Activated T-cell treated with anti-CD3 and anti-CD28 coated beads, Interleukin-2, amount 50 U/mL, for 4 hours (primary cell): Measurements from ENCODE around the gene SIGLEC5. TPM values are rescaled to one million over a fixed set of nuclear protein-coding genes. Genes with fewer than 3 reads are reported as not detected.

Source experiments
- ATAC-seq, 2 donors: fragments of 200-7000 bp; cut with Tn5 transposase; one replicate each; pipeline ENCODE4 v1.10.0; 2021
- DNase-seq: peaks from one replicate; pipeline ENCODE4 v3.0.0-alpha.2; 2020
- H3K27me3 Mint-ChIP-seq: one replicate; pipeline ENCODE4 v1.8.0; 2021; ENCODE audit warnings: low read depth, mixed read lengths
- H3K36me3 Mint-ChIP-seq: one replicate; pipeline ENCODE4 v1.8.0; 2022; ENCODE audit warnings: mixed read lengths; ENCODE audit not compliant: insufficient read depth
- H3K4me1 Mint-ChIP-seq: one replicate; pipeline ENCODE4 v1.8.0; 2021; ENCODE audit warnings: low read depth, mixed read lengths
- H3K4me3 Mint-ChIP-seq: one replicate; pipeline ENCODE4 v1.8.0; 2021; ENCODE audit warnings: mild to moderate bottlenecking, moderate library complexity, mixed read lengths
- H3K9me3 Mint-ChIP-seq: one replicate; pipeline ENCODE4 v1.8.0; 2021; ENCODE audit warnings: mixed read lengths
- total RNA-seq, 3 donors: library from RNA; stranded (reverse); gene quantifications; one replicate each; pipeline ENCODE4 v1.2.1, GENCODE V29; 2021

Gene SIGLEC5
- total RNA-seq, 3 donors from 2014 or later: 0.11 TPM; not detected in 2

DNA sequence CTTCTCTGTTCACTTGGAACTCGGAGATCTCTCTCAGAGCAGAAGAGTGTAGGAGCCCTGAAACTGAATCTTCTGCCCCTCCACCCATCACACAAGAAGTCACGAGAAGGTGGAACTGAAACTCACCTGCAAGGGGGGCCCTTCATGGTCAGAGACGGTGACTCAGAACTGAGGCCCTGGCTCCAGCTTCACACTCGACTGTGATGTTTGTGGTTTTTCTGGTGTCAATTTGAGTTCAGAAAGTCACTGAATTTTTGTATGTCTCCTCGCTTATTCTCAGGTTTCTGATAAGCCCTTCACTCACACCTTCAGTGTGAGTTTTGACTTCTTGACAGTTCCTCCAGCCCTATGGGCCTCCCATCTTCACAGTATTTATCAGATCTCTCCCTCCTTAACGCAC is 23.1 kb downstream of the SIGLEC5 start:
- peaks cover 8% of the 10 kb centered on the region for H3K4me1 Mint-ChIP-seq
- H3K4me3 Mint-ChIP-seq: no peak overlapping the region
- ATAC-seq (peak; percentile 82 to 88), DNase-seq (no peak)
- H3K36me3 Mint-ChIP-seq: peaks cover 3% of the 10 kb centered on the region
- peaks cover 30% of the 10 kb centered on the region for H3K27me3 Mint-ChIP-seq
- peaks cover 8% of the 10 kb centered on the region for H3K9me3 Mint-ChIP-seq

DNA sequence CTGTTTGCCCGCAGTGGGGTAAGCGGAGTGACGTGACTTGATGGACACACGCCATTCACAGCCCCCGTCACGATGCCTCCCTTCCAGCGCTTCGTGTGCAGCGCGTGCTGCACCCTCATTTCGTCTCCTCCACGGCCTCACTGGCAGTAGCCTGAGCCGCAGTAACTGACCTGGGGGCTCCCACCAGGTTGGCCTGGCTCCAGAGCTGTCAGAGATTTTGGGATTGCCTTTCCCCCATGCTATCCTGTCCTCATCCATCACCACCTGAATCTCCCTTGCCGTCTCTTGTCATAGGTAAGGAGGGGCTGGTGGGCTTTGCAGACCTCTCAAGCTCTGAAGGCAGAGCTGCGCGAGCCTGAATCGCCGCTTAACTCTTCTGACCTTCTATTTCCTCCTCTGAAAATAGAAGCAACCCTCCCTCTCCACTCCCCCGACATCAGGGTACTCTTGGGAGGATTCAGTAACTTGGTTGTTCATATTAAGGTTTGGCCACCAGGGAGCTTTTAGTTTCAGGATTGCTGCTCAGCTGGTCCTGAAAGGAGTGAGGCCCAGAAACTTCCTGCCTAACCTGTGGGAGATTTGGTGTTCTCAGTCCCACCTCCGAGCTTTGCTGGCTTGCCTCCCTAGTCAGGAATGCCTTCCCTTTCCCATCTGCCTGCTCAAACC is 27.9 kb downstream of the SIGLEC5 start:
- peaks cover 8% of the 10 kb centered on the region for H3K4me1 Mint-ChIP-seq
- peaks cover 39% of the 10 kb centered on the region for H3K27me3 Mint-ChIP-seq
- H3K36me3 Mint-ChIP-seq: no peaks in the 10 kb centered on the region
- no peak overlapping the region for H3K4me3 Mint-ChIP-seq
- no peak for DNase-seq
- H3K9me3 Mint-ChIP-seq: peaks cover 3% of the 10 kb centered on the region
- ATAC-seq: no peak

DNA sequence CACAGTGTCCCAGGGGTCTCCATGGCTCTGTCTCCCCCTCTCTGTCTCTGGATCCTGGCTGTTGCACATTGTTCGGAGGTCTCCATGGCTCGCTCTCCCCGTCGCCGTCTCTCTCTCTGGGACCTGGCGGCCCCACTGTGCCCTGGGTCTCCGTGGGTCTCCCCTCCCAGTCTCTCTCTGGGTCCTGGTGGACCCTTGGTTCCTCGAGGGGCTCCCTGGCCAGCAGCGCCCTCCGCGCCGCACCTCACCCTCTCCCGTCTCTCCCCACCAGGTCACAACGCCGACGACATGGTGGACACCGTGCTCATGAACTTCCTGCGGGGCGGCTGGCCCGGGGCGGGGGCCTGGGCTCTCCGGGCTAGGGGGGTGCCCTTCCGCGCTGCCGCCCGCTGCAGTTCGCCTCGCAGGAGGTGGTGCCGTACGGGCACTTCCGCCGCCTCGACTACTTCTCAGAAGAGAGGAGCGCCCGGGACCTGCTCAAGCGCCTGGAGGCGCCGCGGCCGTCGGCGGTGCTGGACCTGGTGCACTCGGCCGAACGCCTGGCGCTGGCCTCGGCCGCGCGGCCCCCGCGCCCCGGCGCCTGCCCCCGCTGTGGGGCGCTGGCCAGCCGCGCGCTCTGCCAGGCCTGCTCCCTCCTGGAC is 29.1 kb downstream of the SIGLEC5 start:
- no peak overlapping the region for H3K4me3 Mint-ChIP-seq
- H3K9me3 Mint-ChIP-seq: peaks cover 3% of the 10 kb centered on the region
- H3K27me3 Mint-ChIP-seq: peaks cover 42% of the 10 kb centered on the region
- H3K36me3 Mint-ChIP-seq: no peaks in the 10 kb centered on the region
- peaks cover 3% of the 10 kb centered on the region for H3K4me1 Mint-ChIP-seq
- no peak for DNase-seq
- ATAC-seq: peak; percentile 41 to 57

DNA sequence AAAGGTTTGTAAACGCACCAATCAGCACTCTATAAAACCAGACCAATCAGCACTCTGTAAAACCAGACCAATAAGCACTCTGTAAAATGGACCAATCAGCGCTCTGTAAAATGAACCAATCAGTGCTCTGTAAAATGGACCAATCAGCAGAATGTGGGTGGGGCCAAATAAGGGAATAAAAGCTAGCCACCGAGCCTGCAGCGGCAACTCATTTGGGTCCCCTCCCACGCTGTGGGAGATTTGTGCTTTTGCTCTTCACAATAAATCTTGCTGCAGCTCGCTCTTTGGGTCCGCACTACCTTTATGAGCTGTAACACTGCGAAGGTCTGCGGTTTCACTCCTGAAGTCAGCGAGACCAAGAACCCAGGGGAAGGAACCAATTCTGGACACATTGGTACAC is 31.1 kb downstream of the SIGLEC5 start:
- no peak for DNase-seq
- peaks cover 15% of the 10 kb centered on the region for H3K4me1 Mint-ChIP-seq
- H3K27me3 Mint-ChIP-seq: peaks cover 37% of the 10 kb centered on the region
- H3K36me3 Mint-ChIP-seq: peaks cover 1% of the 10 kb centered on the region
- H3K4me3 Mint-ChIP-seq: no peak overlapping the region
- H3K9me3 Mint-ChIP-seq: no peaks in the 10 kb centered on the region
- ATAC-seq: no peak

DNA sequence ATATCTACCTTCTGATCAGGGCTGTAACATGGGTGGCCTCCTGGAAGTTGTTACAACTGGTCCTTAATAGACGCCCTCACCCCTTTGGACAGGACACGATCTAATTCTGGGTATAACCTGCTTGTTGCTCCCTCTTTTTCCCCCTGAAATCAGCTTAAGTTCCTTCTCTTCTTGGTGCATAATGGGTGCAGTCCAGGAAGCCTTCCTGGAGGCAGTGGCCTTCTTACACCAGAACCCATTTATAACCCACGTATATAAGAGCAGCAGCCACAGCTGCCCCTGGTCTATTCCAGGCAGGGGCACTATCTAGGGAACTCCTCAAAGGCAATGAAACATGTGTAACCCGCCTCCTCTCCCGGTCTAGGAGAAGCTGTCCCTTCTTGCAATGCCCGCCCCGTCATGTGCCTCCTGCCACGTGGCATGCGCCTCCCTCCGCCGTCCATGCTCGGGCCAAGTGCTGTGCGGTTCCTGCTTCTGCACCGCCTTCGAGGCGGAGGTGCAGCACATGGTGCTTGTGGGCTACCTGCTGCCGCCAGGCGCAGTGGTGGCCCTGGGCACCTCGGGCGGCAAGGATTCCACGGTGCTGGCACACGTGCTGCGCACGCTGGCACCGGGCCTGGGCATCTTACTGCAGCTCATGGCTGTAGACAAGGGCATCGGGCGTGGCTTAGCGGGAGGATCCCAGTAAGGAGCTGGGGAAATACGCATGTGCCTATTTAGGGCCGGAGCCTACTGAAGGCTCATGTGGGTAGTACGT is 31.9 kb downstream of the SIGLEC5 start:
- Mint-ChIP-seq H3K4me1 (peaks cover 22% of the 10 kb centered on the region), H3K27me3 (peaks cover 37% of the 10 kb centered on the region), H3K4me3 (no peak overlapping the region), H3K9me3 (no peaks in the 10 kb centered on the region), H3K36me3 (peaks cover 2% of the 10 kb centered on the region)
- DNase-seq: no peak
- no peak for ATAC-seq

DNA sequence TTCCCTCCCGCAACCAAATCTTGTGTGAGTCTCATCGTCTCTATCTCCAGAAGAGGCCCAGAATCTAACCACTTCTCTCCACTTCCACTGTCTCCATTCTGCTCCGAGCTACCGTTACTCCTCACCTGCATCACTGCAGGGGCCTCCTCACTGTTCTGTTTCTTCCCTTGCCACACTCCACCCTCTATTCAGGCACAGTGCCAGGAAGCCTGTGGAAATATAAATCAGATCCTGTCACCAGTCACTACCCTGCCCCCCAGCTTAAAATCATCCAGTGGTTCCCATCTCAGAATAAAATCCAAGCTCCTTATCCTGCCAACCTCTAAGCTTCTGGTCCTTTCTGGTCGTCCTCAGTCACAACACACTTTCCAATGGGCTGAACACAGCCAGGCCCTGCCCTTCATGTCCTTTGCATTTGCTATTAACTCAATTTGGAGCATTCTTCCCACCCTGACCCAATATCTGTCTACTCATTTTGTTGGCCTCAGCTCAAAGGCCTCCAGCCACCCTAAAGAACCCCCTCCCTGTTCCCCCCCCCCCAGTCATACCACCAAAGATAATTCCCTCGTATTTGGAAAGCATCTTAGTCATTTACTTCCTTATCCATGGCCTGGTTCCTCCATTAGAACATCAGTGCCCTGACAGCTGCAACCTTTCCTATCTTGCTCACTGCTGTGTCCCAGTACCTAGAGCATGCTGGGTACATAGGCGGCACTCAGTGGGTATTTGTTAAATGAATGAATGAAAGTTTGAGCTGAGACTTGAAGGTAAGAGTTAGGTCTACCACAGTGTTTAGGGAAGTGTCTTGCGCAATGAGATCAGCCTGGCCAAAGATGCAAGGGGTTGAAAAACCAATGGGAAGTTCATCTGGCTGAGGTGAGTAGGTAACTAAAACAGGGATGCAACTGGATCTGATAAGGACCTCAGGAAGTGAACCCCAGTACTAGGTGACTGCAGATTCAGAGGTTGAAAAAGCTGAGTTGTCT is 34.7 kb downstream of the SIGLEC5 start:
- Mint-ChIP-seq H3K9me3 (no peaks in the 10 kb centered on the region), H3K4me3 (peak overlapping the region; percentile 93), H3K27me3 (peaks cover 18% of the 10 kb centered on the region), H3K4me1 (peaks cover 24% of the 10 kb centered on the region), H3K36me3 (peaks cover 2% of the 10 kb centered on the region)
- ATAC-seq (no peak), DNase-seq (no peak)

DNA sequence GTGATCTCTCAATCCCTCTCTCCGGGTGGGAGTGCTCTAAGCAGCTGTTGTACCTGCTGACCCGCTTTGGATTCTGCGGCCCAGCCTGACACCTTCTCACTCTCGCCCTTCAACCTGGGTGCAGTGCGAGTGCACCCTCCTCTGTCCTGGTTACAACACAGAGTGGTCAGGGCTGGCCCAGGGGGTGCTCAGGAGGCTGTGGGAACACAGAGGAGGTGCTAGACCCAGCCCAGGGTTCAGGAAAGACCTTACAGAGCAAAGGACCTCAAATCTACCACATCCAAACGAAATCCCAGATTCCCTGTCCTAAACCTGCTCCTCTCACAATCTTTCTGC is 35.5 kb downstream of the SIGLEC5 start:
- Mint-ChIP-seq H3K27me3 (peaks cover 10% of the 10 kb centered on the region), H3K9me3 (no peaks in the 10 kb centered on the region), H3K4me3 (peak overlapping the region; percentile 93)

DNA sequence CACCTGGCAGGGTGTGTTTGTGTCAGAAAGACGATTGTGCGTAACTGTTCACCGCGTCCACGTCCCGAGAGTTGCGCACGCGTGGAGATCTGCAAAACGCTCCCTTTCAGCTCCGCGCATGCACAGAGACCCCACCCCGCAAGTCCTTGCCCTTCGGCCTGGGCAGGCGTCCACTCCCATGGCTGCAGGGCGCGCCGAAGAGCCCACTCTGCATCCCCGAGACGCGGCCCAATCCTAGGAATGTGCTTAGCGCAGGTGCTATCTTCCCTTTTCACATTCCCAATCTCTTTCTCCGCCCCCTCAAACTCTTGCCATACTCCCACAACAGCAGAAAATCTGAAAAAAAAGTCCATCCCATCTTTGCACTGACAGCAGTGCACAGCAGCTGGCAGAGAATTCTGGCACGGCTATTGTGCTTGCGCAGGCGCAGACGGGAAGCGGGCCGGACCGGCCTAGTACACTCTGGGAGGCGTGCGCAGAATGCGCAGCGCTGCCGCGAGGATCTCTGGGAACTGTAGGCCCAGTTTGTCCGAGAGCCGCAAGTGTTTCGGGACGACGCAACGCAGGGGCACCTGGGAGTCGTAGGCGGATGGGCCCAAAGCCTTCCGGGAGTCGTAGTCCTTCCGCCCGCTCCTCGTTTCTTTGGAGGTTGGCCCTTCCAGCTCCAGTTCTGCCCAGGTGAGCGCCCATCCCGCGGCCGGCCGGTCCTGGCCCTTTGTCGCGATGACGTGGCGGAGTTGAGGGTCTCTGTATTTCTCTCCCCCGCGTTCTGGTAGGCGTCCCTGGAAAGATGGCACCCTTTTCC is 36.0 kb downstream of the SIGLEC5 start:
- H3K4me3 Mint-ChIP-seq: peak overlapping the region; percentile 93
- DNase-seq (peak; percentile 94), ATAC-seq (peak; percentile 100)
- peaks cover 5% of the 10 kb centered on the region for H3K9me3 Mint-ChIP-seq
- peaks cover 21% of the 10 kb centered on the region for H3K4me1 Mint-ChIP-seq
- peaks cover 9% of the 10 kb centered on the region for H3K27me3 Mint-ChIP-seq
- peaks cover 8% of the 10 kb centered on the region for H3K36me3 Mint-ChIP-seq

More for the DNA sequence above, 35.5 kb downstream of the SIGLEC5 start:
- ATAC-seq (peak; percentile 1 to 10), DNase-seq (no peak)
- peaks cover 21% of the 10 kb centered on the region for H3K4me1 Mint-ChIP-seq
- H3K36me3 Mint-ChIP-seq: peaks cover 4% of the 10 kb centered on the region

DNA sequence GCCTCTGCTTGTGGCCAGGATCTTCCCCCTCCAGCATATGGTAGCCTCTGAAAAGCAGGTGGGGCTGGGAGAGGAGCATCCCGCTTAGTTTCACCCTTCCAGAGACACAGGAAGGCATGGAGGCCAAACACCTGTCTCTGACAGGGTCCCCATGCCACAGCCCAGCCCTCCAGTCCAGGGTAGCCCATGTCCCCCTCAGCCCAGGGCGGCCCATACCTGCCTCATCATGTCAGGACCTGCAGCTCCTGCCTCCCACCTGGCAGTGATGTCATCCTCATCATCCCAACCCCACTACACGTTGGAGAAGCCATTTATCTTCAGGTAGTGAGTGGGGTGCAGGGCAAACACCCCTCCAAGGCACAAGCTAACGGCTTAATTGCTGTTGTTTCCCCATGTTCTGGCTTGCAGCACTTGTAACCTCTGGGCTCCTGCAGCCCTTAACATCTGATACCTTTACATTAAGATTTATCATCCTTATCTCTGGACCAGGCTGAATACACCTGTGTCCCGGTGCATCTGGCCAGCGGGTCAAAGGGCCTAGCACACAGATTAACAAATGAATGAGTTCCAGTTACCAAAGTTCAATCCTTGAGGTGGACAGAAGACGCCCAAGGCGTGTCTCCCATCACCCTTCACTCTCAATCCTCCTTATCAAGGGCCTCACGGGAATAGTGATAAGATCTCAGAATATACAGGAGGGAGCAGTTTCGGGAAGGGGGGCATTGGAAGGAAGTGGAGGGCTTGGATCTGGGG is 36.9 kb downstream of the SIGLEC5 start:
- peak overlapping the region; percentile 93 for H3K4me3 Mint-ChIP-seq
- peaks cover 9% of the 10 kb centered on the region for H3K27me3 Mint-ChIP-seq
- H3K9me3 Mint-ChIP-seq: peaks cover 9% of the 10 kb centered on the region
- H3K36me3 Mint-ChIP-seq: peaks cover 8% of the 10 kb centered on the region
- ATAC-seq (no peak), DNase-seq (no peak)
- peaks cover 21% of the 10 kb centered on the region for H3K4me1 Mint-ChIP-seq

DNA sequence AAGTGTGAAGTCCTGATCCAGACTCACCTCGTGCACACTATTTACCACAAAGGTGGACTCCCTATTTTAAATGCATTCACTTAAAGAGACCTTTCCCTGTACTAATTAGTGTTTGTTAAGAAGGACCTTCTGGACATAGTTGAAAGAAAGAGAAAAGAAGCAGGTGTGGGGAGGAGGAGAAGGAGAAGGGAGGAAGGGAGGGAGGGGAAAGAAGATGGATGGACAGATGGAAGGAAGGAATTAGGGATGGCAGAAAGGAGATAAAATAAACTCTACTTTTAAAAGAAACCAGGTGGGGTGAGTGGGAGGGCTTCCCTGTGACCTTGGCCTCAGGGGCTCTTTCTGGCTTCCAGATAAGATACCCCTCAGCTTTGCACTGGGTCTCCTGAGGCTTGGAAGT is 37.7 kb downstream of the SIGLEC5 start:
- no peak overlapping the region for H3K4me3 Mint-ChIP-seq
- ATAC-seq (no peak), DNase-seq (no peak)
- H3K27me3 Mint-ChIP-seq: peaks cover 5% of the 10 kb centered on the region
- H3K9me3 Mint-ChIP-seq: peaks cover 17% of the 10 kb centered on the region
- peaks cover 21% of the 10 kb centered on the region for H3K4me1 Mint-ChIP-seq
- H3K36me3 Mint-ChIP-seq: peaks cover 8% of the 10 kb centered on the region

DNA sequence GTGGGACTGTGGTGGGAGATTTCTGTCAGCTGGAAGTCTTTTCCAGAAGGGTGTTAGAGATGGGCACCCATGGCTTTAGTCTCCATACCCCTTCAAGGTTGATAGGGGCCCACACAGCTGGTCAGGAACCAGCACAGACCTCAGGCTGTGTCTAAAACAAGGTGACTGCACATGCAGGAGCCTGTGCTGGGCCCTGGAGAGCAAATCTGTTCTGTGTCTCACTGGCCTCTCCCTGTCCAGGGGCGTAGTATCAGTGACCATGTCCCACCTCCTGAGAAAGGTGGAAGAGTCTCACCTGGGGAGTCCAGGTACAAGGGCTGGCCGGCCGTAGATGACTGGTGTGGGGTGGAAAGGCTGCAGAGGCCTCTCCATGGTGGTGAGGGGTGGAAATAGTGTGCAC is 39.8 kb downstream of the SIGLEC5 start:
- peaks cover 21% of the 10 kb centered on the region for H3K4me1 Mint-ChIP-seq
- no peak for DNase-seq
- H3K27me3 Mint-ChIP-seq: no peaks in the 10 kb centered on the region
- H3K9me3 Mint-ChIP-seq: peaks cover 36% of the 10 kb centered on the region
- peaks cover 28% of the 10 kb centered on the region for H3K36me3 Mint-ChIP-seq
- H3K4me3 Mint-ChIP-seq: no peak overlapping the region
- ATAC-seq: no peak

DNA sequence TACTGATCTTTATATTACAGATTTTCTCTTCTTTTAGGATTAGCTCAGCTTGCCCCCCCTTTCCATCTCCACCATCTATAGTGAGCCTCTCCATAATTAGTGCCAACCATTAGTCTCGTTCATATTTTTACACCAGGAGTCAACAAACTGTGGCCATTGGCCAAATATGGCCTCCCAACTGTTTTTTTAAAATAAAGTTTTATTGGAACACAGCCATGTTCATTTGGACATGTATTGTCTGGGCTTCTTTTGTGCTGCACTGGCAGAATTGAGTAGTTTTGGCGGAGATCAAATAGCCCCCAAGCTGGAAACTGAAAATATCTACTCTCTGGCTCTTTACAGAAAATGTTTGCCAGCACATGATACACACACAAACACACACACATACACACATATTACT is 40.7 kb downstream of the SIGLEC5 start:
- DNase-seq (no peak), ATAC-seq (no peak)
- Mint-ChIP-seq H3K36me3 (peaks cover 36% of the 10 kb centered on the region), H3K4me3 (no peak overlapping the region), H3K9me3 (peaks cover 45% of the 10 kb centered on the region), H3K4me1 (peaks cover 13% of the 10 kb centered on the region), H3K27me3 (no peaks in the 10 kb centered on the region)
